Hepatocyte (in vitro differentiated cells): Measurements from ENCODE around the gene SIL1. TPM values are rescaled to one million over a fixed set of nuclear protein-coding genes. Genes with fewer than 3 reads are reported as not detected.
A peak's percentile ranks its signal among the peaks of the same experiment; 100 is the strongest.

Experiments
- DNase-seq: peaks from one replicate; pipeline ENCODE4 v3.0.0-alpha.2; 2016; ENCODE audit warnings: low spot score
- H2AFZ ChIP-seq: fragments of 200-600 bp; sonication (generic); 2 replicates; pipeline ENCODE4 v1.6.0; 2016; ENCODE audit warnings: antibody characterized with exemption, mild to moderate bottlenecking
- H3K27ac ChIP-seq: fragments of 200-600 bp; sonication (generic); 2 replicates; pipeline ENCODE4 v1.5.1; 2016; ENCODE audit warnings: mild to moderate bottlenecking
- H3K27me3 ChIP-seq: fragments of 200-600 bp; sonication (generic); 2 replicates; pipeline ENCODE4 v1.6.1; 2016
- H3K36me3 ChIP-seq: fragments of 200-600 bp; sonication (generic); replicated peaks from 2 replicates; pipeline ENCODE4 v1.5.1; 2016; ENCODE audit warnings: low read depth; ENCODE audit not compliant: insufficient read depth
- H3K4me1 ChIP-seq: fragments of 200-600 bp; sonication (generic); 2 replicates; pipeline ENCODE4 v1.5.1; 2016; ENCODE audit warnings: mild to moderate bottlenecking, moderate library complexity; ENCODE audit not compliant: insufficient read depth
- H3K4me2 ChIP-seq: fragments of 200-600 bp; sonication (generic); 2 replicates; pipeline ENCODE4 v1.6.0; 2016
- H3K4me3 ChIP-seq: fragments of 200-600 bp; sonication (generic); 2 replicates; pipeline ENCODE4 v1.5.1; 2016; ENCODE audit warnings: mild to moderate bottlenecking
- H3K79me2 ChIP-seq: fragments of 200-600 bp; sonication (generic); 2 replicates; pipeline ENCODE4 v1.6.0; 2017; ENCODE audit warnings: mild to moderate bottlenecking
- H3K9me2 ChIP-seq: fragments of 200-600 bp; sonication (generic); replicated peaks from 2 replicates; pipeline ENCODE4 v1.6.0; 2017; ENCODE audit warnings: mild to moderate bottlenecking; ENCODE audit not compliant: insufficient read depth
- H3K9me3 ChIP-seq: fragments of 200-600 bp; sonication (generic); 2 replicates; pipeline ENCODE4 v1.5.1; 2016; ENCODE audit warnings: low read depth, mild to moderate bottlenecking
- H4K20me1 ChIP-seq: fragments of 200-600 bp; sonication (generic); 2 replicates; pipeline ENCODE4 v1.6.0; 2016; ENCODE audit warnings: mild to moderate bottlenecking; ENCODE audit not compliant: insufficient read depth, poor library complexity, severe bottlenecking
- EZH2 ChIP-seq: fragments of 200-600 bp; sonication (generic); IDR thresholded peaks from 2 replicates; pipeline ENCODE4 v1.6.1; 2016; ENCODE audit warnings: antibody characterized with exemption, mild to moderate bottlenecking, borderline replicate concordance
- EZH2phosphoT487 ChIP-seq: fragments of 200-600 bp; sonication (generic); IDR thresholded peaks from one replicate; pipeline ENCODE4 v1.6.1; 2018; ENCODE audit warnings: antibody characterized with exemption, mild to moderate bottlenecking, low read depth, moderate library complexity; ENCODE audit not compliant: unreplicated experiment, severe bottlenecking
- WGBS: methylation state at CpG from one replicate; pipeline ENCODE4 v1.1.6; 2016; ENCODE audit warnings: low lambda C conversion rate; ENCODE audit errors: missing lambda C conversion rate; 5-methylcytosine and 5-hydroxymethylcytosine counted together
- polyA plus RNA-seq: library from polyadenylated mRNA; unstranded; fragments of >200 nt; fragmentation: Nextera tagmentation; extraction: Ambion mirVana; gene quantifications from 2 replicates; pipeline ENCODE4 v1.2.1, GENCODE V29; 2016
- total RNA-seq: library from RNA; depleted of rRNA; stranded (reverse); fragments of >200 nt; gene quantifications from 2 replicates; pipeline ENCODE4 v1.2.3, GENCODE V29; 2014
- TF ChIP-seq, protein P1 (sequence below): fragments of 200-600 bp; sonication (generic); IDR thresholded peaks from 2 replicates; pipeline ENCODE4 v1.5.1; 2016; ENCODE audit warnings: antibody characterized with exemption, mild to moderate bottlenecking; ENCODE audit not compliant: poor library complexity

The SIL1 gene
- total and polyA plus RNA-seq, 2 experiments from 2014 or later, result 82.0 to 176 TPM

DNA sequence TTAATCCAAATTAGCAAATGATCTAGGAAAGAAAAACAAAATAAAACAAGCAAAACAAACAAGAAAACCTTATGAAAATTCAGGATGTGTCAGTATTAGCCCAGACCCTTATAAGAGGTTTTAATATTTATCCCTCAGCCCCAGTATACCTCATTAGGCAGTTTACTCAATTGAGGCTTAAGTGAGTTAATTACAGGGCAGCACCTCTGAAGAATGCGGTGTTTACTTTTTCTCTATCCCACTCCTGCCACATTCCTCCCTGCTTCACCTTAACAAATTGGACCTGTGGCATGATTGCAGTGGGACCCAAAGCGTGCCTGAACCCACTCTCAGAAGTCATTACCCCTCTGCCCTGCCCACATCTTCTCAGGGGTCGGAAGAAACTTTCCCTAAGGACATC lies 67.1 kb downstream of the SIL1 start:
- WGBS, result 32% methylated on average over 3 of the region's 3 CpGs

DNA sequence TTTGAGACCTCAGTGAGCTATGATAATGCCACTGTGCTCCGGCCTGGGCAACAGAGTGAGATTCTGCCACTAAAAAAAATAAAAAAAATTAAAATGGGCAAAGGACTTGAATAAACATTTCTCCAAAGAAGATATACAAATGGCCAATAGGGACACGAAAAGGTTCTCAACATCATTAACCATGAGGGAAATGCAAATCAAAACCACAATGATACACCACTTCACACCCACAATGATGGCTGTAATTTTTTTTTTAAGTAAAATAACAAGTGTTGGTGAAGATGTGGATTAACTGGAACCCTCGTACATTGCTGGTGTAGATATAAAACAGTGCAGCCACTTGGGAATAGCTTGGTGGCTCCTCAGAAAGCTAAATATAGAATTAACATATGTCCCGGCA lies 68.0 kb downstream of the SIL1 start:
- H3K27ac ChIP-seq, result no peak overlapping the region
- no peak overlapping the region for H2AFZ ChIP-seq
- no peaks in the 10 kb centered on the region for H3K9me3 ChIP-seq
- no peaks in the 10 kb centered on the region for H4K20me1 ChIP-seq
- H3K4me2 ChIP-seq, result no peak overlapping the region
- no peaks in the 10 kb centered on the region for H3K36me3 ChIP-seq
- no peak overlapping the region for H3K4me3 ChIP-seq
- no peaks in the 10 kb centered on the region for H3K9me2 ChIP-seq
- H3K4me1 ChIP-seq, result peaks cover 15% of the 10 kb centered on the region
- H3K27me3 ChIP-seq, result no peaks in the 10 kb centered on the region
- TF ChIP-seq EZH2phosphoT487 (no peak), EZH2 (no peak)
- TF ChIP-seq, protein P1, sequence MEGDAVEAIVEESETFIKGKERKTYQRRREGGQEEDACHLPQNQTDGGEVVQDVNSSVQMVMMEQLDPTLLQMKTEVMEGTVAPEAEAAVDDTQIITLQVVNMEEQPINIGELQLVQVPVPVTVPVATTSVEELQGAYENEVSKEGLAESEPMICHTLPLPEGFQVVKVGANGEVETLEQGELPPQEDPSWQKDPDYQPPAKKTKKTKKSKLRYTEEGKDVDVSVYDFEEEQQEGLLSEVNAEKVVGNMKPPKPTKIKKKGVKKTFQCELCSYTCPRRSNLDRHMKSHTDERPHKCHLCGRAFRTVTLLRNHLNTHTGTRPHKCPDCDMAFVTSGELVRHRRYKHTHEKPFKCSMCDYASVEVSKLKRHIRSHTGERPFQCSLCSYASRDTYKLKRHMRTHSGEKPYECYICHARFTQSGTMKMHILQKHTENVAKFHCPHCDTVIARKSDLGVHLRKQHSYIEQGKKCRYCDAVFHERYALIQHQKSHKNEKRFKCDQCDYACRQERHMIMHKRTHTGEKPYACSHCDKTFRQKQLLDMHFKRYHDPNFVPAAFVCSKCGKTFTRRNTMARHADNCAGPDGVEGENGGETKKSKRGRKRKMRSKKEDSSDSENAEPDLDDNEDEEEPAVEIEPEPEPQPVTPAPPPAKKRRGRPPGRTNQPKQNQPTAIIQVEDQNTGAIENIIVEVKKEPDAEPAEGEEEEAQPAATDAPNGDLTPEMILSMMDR, result no peak
- no peak for DNase-seq
- H3K79me2 ChIP-seq, result peaks cover 37% of the 10 kb centered on the region
- 93% methylated on average over 4 of the region's 4 CpGs for WGBS

More for the DNA sequence above, 67.1 kb downstream of the SIL1 start:
- Histone ChIP-seq H3K27me3 (no peaks in the 10 kb centered on the region), H3K79me2 (peaks cover 39% of the 10 kb centered on the region), H3K4me2 (peak overlapping the region; percentile 58), H4K20me1 (no peaks in the 10 kb centered on the region), H3K36me3 (no peaks in the 10 kb centered on the region), H2AFZ (no peak overlapping the region), H3K4me3 (no peak overlapping the region), H3K9me3 (no peaks in the 10 kb centered on the region), H3K27ac (peak overlapping the region; percentile 79), H3K9me2 (no peaks in the 10 kb centered on the region), H3K4me1 (peaks cover 15% of the 10 kb centered on the region)
- TF ChIP-seq, protein P1, result no peak
- TF ChIP-seq EZH2phosphoT487, result no peak
- DNase-seq, result no peak

DNA sequence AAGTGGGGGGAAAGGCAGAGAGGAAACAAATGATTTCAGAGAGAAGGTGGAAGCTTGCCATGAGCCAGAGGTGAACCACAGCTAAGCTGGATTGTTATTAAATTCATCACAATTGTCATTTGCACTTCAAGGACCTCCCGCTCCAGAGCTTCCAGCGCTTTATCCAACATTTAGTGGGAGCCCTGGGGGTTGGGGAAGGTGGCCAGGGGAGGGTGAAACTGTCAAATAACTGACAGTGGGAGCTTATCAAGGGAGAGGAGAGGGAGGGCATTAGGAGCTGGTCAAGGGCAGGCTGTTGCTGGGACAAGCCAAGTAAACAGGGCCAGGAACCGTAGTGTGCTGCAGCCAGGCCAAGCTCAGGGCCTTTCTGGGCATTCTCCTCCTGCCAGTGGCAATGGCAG lies 71.5 kb downstream of the SIL1 start:
- Histone ChIP-seq H3K36me3 (no peaks in the 10 kb centered on the region), H3K79me2 (peaks cover 17% of the 10 kb centered on the region), H2AFZ (no peak overlapping the region), H3K4me2 (no peak overlapping the region), H3K4me1 (peaks cover 11% of the 10 kb centered on the region), H3K27me3 (no peaks in the 10 kb centered on the region), H3K4me3 (no peak overlapping the region), H3K27ac (no peak overlapping the region), H3K9me3 (no peaks in the 10 kb centered on the region), H4K20me1 (no peaks in the 10 kb centered on the region), H3K9me2 (no peaks in the 10 kb centered on the region)
- WGBS, result 84% methylated on average over 3 of the region's 3 CpGs
- TF ChIP-seq EZH2, result no peak
- TF ChIP-seq, protein P1, result no peak
- no peak for TF ChIP-seq EZH2phosphoT487
- DNase-seq, result no peak

DNA sequence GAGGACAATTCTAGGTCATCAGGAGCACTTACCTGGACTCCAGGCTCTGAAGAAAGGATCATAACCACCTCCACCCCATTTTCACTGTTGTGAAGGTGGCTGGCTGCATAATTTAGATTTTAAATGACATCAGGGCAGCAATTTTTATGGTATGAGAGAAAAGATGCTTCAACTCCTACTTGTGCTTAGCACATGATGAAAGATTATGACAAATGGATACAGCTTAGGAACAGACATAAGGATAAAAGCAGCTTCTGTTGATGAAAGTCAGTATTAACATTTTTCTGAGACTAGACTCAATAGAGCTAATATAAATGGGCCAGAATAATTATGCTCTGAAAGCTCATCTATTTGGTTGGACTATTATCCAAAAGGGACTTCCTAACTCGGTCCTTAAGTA lies 72.2 kb downstream of the SIL1 start:
- no peaks in the 10 kb centered on the region for H3K9me3 ChIP-seq

More for the DNA sequence above, 72.2 kb downstream of the SIL1 start:
- Histone ChIP-seq H3K9me2 (no peaks in the 10 kb centered on the region), H3K4me2 (no peak overlapping the region), H3K4me3 (no peak overlapping the region), H3K27ac (no peak overlapping the region), H4K20me1 (no peaks in the 10 kb centered on the region), H2AFZ (no peak overlapping the region), H3K4me1 (peaks cover 4% of the 10 kb centered on the region), H3K79me2 (peaks cover 17% of the 10 kb centered on the region), H3K27me3 (no peaks in the 10 kb centered on the region), H3K36me3 (no peaks in the 10 kb centered on the region)
- no peak for DNase-seq
- WGBS, result 70% methylated on average over 1 of the region's 1 CpG
- TF ChIP-seq EZH2phosphoT487, result no peak
- TF ChIP-seq EZH2, result no peak
- TF ChIP-seq, protein P1, result no peak
